SK-N-SH treated with all-trans-retinoic acid at 6 μM for 48 hours (cell line): ENCODE results near the gene MMP7.

Source experiments
- ARNTL ChIP-seq: fragments of 450-650 bp; formaldehyde crosslinking; IDR thresholded peaks from 2 replicates; pipeline ENCODE4 v1.5.0; 2020; ENCODE audit warnings: low read depth, mild to moderate bottlenecking, moderate library complexity, borderline replicate concordance
- BACH2 ChIP-seq: fragments of 250-450 bp; sonication (Bioruptor Pico); IDR thresholded peaks from 2 replicates; pipeline ENCODE4 v1.9.0; 2021; ENCODE audit warnings: mild to moderate bottlenecking, borderline replicate concordance
- CSRNP3 ChIP-seq: fragments of 250-450 bp; sonication (Bioruptor Pico); IDR thresholded peaks from 2 replicates; pipeline ENCODE4 v1.5.1; 2021; ENCODE audit warnings: mild to moderate bottlenecking, moderate library complexity
- OSR1 ChIP-seq: fragments of 250-450 bp; sonication (Bioruptor Pico); IDR thresholded peaks from 2 replicates; pipeline ENCODE4 v1.8.0; 2022; ENCODE audit warnings: moderate library complexity, mild to moderate bottlenecking, inconsistent platforms
- TF ChIP-seq, protein P1 (sequence below): fragments of 250-450 bp; sonication (Bioruptor Pico); IDR thresholded peaks from 2 replicates; pipeline ENCODE4 v1.5.1; 2020; ENCODE audit warnings: low read depth, mild to moderate bottlenecking, moderate library complexity

GRCh38 chr11:102572554-102573220, 42.1 kb upstream of the MMP7 start:
- no peak for TF ChIP-seq ARNTL (CRISPR knock-in tag)
- no peak for TF ChIP-seq OSR1 (CRISPR knock-in tag)
- TF ChIP-seq, protein P1, sequence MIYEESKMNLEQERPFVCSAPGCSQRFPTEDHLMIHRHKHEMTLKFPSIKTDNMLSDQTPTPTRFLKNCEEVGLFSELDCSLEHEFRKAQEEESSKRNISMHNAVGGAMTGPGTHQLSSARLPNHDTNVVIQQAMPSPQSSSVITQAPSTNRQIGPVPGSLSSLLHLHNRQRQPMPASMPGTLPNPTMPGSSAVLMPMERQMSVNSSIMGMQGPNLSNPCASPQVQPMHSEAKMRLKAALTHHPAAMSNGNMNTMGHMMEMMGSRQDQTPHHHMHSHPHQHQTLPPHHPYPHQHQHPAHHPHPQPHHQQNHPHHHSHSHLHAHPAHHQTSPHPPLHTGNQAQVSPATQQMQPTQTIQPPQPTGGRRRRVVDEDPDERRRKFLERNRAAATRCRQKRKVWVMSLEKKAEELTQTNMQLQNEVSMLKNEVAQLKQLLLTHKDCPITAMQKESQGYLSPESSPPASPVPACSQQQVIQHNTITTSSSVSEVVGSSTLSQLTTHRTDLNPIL, result no peak
- TF ChIP-seq BACH2 (CRISPR knock-in tag), result no peak
- TF ChIP-seq CSRNP3 (CRISPR knock-in tag), result no peak
